Activated CD8-positive, alpha-beta memory T cell treated with anti-CD3 and anti-CD28 coated beads for 4 hours (primary cell): Measurements from ENCODE around the gene ZFYVE21.
"Not testable (repeated sequence)": the region's sequence is repeated elsewhere in the genome, so short reads cannot be mapped to it uniquely, and the experiment has no call there.

Experiments used
- DNase-seq, 2 donors: peaks; one replicate each; pipeline ENCODE4 v3.0.0-alpha.2; 2020; ENCODE audit warnings: low read depth in 2 of 2

Gene ZFYVE21

DNA sequence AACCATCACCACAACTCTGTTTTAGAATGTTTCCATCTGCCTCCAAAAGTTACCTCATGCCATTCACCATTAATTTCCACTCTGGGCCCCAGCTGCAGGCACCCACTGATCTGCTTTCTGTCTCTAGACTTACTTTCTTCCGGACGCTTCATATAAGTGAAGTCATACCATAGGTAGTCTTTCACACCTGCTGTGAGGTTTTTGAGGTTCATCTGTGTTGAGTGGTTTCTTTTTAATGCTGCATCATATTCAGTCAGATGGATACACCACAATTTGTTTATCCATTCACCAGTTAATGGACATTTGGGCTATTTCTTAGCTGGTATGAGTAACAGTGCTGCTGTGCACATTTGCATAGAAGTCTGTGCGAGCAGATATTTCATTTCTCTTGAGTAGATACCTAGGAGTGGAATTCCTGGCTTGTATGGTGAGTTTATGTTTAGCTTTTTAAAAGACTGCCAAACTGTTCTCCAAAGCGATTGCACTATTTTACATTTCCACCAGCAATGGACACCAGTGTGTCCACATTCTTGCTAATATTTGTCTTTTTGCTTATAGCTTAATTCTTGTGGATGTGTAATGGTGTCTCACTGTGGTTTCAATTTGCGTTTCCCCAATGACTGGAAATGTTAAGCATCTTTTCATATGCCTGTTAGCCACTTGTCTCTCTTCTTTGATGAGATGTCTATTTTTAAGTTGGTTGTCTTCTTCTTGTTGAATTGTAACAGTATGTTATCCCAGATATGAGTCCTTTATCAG lies 48.3 kb downstream of the ZFYVE21 start:
- DNase-seq, result no peak

DNA sequence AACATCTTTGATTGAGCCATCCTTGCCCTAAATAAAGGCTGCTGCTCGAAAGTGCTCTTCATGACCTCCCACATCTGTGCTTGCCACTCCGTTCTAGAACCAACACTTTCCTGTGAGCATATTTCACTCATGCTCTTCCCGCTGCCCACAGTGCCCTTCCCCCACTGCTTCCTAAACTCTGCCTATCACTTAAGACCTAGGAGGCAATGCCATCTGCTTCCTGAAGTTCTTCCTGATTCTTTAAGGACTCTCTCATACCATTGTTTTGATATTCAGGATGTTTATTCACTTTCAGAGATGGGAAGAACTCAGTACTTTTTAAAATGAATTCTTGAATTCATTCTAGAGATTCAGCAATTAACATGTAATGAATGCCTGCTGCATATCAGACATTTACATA lies 49.9 kb downstream of the ZFYVE21 start:
- no peak for DNase-seq

DNA sequence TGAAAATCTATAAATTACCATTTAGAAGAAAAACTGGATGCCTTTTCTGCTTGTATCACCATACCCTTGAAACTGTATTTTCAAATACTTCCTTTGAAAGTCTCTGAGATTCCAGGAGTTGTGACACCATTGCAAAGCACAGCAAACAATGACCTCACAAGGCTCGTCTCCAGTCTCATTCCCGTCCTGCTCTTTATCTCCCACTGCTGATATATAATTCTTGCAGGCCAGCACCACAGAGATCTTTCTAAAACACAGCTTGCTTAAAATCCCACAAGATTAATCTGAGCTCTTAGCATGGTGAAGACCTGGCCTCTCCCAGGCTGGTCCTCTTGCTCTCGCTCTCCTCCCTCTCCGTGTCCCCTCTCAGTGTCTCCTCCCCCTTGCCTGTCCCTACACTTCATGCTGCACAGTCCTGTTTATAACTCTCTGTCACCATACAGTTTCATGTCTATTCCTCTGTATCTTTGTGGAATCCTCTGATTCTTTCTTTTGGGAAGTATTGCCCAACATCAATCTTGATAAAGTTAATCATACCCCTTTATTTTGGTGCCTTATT lies 51.8 kb downstream of the ZFYVE21 start:
- no peak for DNase-seq

DNA sequence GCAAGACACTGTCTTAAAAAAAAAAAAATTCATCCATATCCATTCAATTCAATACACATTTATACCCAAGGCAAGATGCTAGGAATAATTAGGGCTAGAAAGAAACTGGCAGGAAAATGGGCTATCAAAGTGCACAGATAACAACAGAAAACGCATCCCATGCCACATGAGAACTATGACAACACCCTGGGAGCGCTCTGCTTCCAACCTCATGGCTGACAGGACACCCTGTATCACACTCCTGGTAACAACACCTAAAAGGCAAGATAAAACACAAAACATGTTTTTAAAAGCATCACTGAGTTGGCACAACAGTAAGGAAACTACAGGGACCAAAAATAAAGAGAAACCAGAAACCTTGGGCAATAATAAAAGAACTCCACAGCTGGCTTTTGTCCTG lies 54.9 kb downstream of the ZFYVE21 start:
- DNase-seq, result no peak

DNA sequence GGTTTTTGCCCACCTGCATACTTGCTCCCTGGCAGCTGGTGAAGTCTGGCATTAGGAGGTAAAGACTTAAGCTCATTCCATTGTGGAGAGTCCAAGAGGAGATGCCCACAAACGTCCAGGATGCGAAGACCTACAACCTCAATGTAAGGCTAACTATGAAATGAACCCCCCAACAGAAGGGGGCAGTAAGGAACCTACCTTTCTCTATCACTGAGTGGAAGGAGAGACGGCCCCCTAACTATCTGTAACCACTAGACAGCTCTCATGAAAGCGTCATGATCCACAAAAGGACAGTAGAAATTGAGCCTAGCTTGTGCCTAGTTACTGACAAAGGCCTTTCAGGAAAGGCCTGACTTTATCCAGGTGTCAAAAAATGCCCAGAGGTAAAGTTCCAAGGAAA lies 55.3 kb downstream of the ZFYVE21 start:
- DNase-seq, result no peak

DNA sequence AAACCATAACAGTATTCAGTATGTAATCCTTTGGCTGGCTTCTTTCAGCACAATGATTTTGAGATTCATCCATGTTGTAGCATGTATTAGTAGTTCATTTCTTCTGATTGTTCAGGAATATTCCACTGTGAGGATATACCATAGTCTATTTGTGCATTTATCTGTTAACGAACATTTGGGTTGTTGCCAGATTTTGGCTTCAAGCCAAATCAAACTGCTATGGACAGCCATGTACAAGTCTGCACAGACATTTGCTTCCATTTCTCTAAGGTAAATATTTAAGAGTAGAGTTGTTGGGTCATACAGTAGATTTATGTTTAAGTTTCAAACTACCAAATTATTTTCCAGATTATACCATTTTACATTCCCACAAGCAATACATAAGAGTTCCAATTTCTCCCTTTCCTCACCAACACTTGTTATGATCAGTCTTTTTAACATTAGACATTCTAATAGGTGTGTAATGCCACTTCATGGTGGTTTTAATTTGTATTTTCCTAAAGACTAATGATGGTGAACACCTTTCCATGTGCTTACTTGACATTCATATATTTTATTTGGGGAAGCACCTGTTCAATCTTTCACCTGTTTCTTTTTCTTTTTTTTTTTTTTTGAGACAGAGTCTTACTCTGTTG lies 56.6 kb downstream of the ZFYVE21 start:
- DNase-seq, result no peak

DNA sequence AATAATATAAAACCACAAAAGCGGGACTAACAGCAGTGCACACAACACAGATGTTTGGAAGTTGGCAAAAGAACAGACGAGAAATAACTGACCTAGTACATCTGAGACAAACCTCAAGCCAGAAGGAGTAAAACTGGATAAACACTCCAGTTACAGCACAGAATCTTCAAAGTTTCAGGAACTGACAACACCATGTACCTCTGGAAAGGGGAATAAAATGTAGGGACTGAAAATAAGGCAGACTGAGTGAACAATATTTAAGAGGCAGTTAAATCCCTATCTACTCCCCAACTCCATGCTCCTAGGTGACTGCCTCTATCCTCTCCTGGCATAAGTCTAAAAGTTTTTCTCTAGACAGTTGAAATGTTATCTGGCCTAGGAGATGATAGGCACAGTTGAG lies 57.9 kb downstream of the ZFYVE21 start:
- DNase-seq, result no peak

DNA sequence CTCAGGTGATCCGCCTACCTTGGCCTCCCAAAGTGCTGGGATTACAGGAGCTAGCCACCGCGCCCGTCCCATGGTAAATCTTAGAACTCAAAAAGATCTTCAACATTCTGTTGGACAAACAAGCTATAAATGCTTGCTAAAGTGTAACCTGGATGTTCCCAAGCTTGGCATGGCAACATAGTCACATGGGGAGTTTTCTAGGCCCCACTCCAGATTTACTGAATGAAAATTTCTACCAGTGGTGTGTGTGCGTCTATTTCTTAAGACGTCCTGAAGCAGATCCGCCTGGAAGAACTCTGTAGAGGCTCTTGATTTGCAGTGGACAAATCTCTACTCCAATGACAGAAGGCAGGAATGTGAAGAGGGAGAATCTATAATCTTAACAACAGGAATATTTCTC lies 59.9 kb downstream of the ZFYVE21 start:
- DNase-seq, result no peak

DNA sequence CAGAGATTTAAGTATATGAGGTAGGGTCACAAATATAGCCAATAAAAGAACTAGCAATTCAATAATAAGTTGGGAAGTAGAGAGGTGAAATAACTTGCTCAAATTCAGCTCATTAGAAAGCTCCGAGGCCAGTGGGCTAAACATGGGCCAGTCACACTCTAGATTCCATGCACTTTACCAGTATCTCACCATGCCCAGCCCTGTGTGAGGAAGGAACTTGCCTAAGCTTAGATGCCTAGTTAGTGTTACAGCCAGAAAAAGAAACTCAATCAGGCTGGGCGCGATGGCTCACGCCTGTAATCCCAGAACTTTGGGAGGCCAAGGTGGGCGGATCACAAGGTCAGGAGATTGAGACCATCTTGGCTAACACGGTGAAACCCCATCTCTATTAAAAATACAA lies 60.7 kb downstream of the ZFYVE21 start:
- not testable (repeated sequence) for DNase-seq

DNA sequence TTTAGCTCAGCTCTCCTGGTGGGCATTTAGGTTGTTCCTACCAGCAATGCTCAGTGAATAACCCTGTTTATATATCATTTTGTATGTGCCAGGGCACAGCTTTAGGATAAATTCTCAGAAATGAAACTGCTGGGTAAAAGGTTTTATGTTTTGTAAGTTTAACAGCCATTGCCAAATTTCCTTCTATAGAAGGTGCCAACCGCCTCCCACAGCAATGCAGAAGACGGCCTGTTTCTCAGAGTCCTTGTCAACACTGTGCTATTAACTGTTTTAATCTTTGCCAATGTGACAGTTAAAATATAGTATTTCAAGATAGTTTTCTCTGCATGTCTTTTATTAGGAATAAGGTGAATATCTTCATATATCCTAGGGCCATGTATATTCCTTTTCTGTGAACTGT lies 66.8 kb downstream of the ZFYVE21 start:
- DNase-seq, result no peak
